CD14-positive monocyte (primary cell): ENCODE data around the gene AKAP8L. TPM values are rescaled to one million over a fixed set of nuclear protein-coding genes. Genes with fewer than 3 reads are reported as not detected.

Experiments
- DNase-seq, 3 donors: peaks; one replicate each; pipeline ENCODE4 v3.0.0-alpha.2; 2011 to 2022
- H2AFZ ChIP-seq: 2 replicates; pipeline ENCODE4 v1.6.0; 2012; ENCODE audit warnings: mild to moderate bottlenecking, low read depth, low read length, inconsistent platforms; ENCODE audit not compliant: insufficient read depth, poor library complexity, severe bottlenecking
- H3K27ac ChIP-seq, 2 donors: 1 replicate in 1 of 2; 2 replicates in 1 of 2; pipeline ENCODE4 v1.5.1; 2012 to 2013; ENCODE audit warnings: low read length in 2 of 2, control low read depth in 1 of 2, inconsistent platforms in 1 of 2, low read depth in 1 of 2, mild to moderate bottlenecking in 1 of 2
- H3K27me3 ChIP-seq, 2 donors: one replicate each; pipeline versions ENCODE4 v1.6.0 to v1.6.1; 2011 to 2013; ENCODE audit warnings: low read length in 2 of 2; ENCODE audit not compliant: control insufficient read depth in 2 of 2, insufficient read depth in 2 of 2
- H3K36me3 ChIP-seq, 2 donors: replicated peaks in 1 of 2; 1 replicate in 1 of 2; 2 replicates in 1 of 2; pipeline versions ENCODE4 v1.5.1 to v1.6.1; 2012 to 2013; ENCODE audit warnings: low read length in 2 of 2, control low read depth in 1 of 2, inconsistent platforms in 1 of 2, mild to moderate bottlenecking in 1 of 2; ENCODE audit not compliant: insufficient read depth in 2 of 2, control insufficient read depth in 1 of 2
- H3K4me1 ChIP-seq, 2 donors: 1 replicate in 1 of 2; 2 replicates in 1 of 2; pipeline versions ENCODE4 v1.5.1 to v1.6.1; 2012 to 2013; ENCODE audit warnings: low read length in 2 of 2, control low read depth in 1 of 2, inconsistent platforms in 1 of 2, mild to moderate bottlenecking in 1 of 2, moderate library complexity in 1 of 2; ENCODE audit not compliant: insufficient read depth in 2 of 2, control insufficient read depth in 1 of 2
- H3K4me2 ChIP-seq: replicated peaks from 2 replicates; pipeline ENCODE3; 2012; ENCODE audit warnings: low read length, moderate library complexity, mild to moderate bottlenecking; ENCODE audit not compliant: poor library complexity, severe bottlenecking; ENCODE audit errors: extremely low read depth
- H3K4me3 ChIP-seq, 3 experiments: fragments of 200-600 bp in 1 of 3; sonication (generic) in 1 of 3; replicated peaks in 1 of 3; 1 replicate in 2 of 3; 2 replicates in 1 of 3; pipeline ENCODE4 v1.5.1; 2011 to 2013; ENCODE audit warnings: low read length in 3 of 3, mild to moderate bottlenecking in 3 of 3, control low read depth in 2 of 3, low read depth in 2 of 3, inconsistent platforms in 1 of 3, moderate library complexity in 1 of 3
- H3K79me2 ChIP-seq: 2 replicates; pipeline ENCODE4 v1.6.0; 2012; ENCODE audit warnings: mild to moderate bottlenecking, control low read depth, inconsistent platforms, low read length, moderate library complexity; ENCODE audit not compliant: insufficient read depth
- H3K9ac ChIP-seq: 2 replicates; pipeline ENCODE4 v1.6.0; 2017; ENCODE audit warnings: low read length, mild to moderate bottlenecking; ENCODE audit not compliant: insufficient read depth, poor library complexity, severe bottlenecking
- H3K9me3 ChIP-seq, 2 donors: replicated peaks in 1 of 2; 1 replicate in 1 of 2; 2 replicates in 1 of 2; pipeline versions ENCODE4 v1.5.1 to v1.6.1; 2012 to 2013; ENCODE audit warnings: low read length in 2 of 2, control low read depth in 1 of 2; ENCODE audit not compliant: control insufficient read depth in 1 of 2, insufficient read depth in 1 of 2
- H4K20me1 ChIP-seq: 2 replicates; pipeline ENCODE4 v1.6.0; 2012; ENCODE audit warnings: mild to moderate bottlenecking, low read length, control low read depth, moderate library complexity; ENCODE audit not compliant: insufficient read depth
- H3K27ac Mint-ChIP-seq, 7 donors: one replicate each; pipeline ENCODE4 v1.8.0; 2020; ENCODE audit warnings: mild to moderate bottlenecking in 7 of 7, mixed read lengths in 7 of 7, moderate library complexity in 6 of 7, inconsistent platforms in 2 of 7
- H3K27me3 Mint-ChIP-seq, 3 donors: one replicate each; pipeline ENCODE4 v1.8.0; 2021 to 2022; ENCODE audit warnings: low read depth in 3 of 3, mild to moderate bottlenecking in 3 of 3, mixed read lengths in 3 of 3, moderate library complexity in 3 of 3, inconsistent platforms in 1 of 3
- H3K36me3 Mint-ChIP-seq, 2 donors: one replicate each; pipeline ENCODE4 v1.8.0; 2020; ENCODE audit warnings: mixed read lengths in 2 of 2, inconsistent platforms in 1 of 2, mild to moderate bottlenecking in 1 of 2
- H3K4me1 Mint-ChIP-seq: one replicate; pipeline ENCODE4 v1.8.0; 2020; ENCODE audit warnings: mild to moderate bottlenecking, mixed read lengths
- H3K4me3 Mint-ChIP-seq, 2 donors: one replicate each; pipeline ENCODE4 v1.8.0; 2020; ENCODE audit warnings: mild to moderate bottlenecking in 2 of 2, mixed read lengths in 2 of 2, moderate library complexity in 1 of 2
- H3K9me3 Mint-ChIP-seq, 7 donors: one replicate each; pipeline ENCODE4 v1.8.0; 2020 to 2022; ENCODE audit warnings: mixed read lengths in 7 of 7, mild to moderate bottlenecking in 6 of 7, moderate library complexity in 6 of 7, inconsistent platforms in 2 of 7
- WGBS: methylation state at CpG from one replicate; pipeline ENCODE4 v1.1.5; 2013; ENCODE audit warnings: missing lambda C conversion rate; ENCODE audit not compliant: insufficient coverage; 5-methylcytosine and 5-hydroxymethylcytosine counted together
- intact Hi-C, 2 donors: fragments of 100-400 bp; cut with micrococcal nuclease; formaldehyde crosslinking; loops; one replicate each; pipeline versions ENCODE4 v1.15.0 to v1.15.1; 2023
- polyA plus RNA-seq, 3 donors: library from polyadenylated mRNA; depleted of rRNA in 1 of 3; unstranded in 2 of 3; stranded (reverse) in 1 of 3; fragments of 300-500 nt in 2 of 3; fragments of >200 nt in 1 of 3; fragmentation: Illumina TruSeq in 2 of 3; gene quantifications; 1 replicate in 2 of 3; 2 replicates in 1 of 3; pipeline ENCODE4 v1.2.3, GENCODE V29; 2012 to 2021
- TF ChIP-seq, protein P1 (sequence below): fragments of 200-600 bp; IDR thresholded peaks from one replicate; pipeline ENCODE4 v1.8.0; 2022; ENCODE audit warnings: antibody characterized with exemption, mild to moderate bottlenecking

AKAP8L gene
- polyA plus RNA-seq, 3 donors = 21.4 to 103 (median 39.0) TPM

DNA sequence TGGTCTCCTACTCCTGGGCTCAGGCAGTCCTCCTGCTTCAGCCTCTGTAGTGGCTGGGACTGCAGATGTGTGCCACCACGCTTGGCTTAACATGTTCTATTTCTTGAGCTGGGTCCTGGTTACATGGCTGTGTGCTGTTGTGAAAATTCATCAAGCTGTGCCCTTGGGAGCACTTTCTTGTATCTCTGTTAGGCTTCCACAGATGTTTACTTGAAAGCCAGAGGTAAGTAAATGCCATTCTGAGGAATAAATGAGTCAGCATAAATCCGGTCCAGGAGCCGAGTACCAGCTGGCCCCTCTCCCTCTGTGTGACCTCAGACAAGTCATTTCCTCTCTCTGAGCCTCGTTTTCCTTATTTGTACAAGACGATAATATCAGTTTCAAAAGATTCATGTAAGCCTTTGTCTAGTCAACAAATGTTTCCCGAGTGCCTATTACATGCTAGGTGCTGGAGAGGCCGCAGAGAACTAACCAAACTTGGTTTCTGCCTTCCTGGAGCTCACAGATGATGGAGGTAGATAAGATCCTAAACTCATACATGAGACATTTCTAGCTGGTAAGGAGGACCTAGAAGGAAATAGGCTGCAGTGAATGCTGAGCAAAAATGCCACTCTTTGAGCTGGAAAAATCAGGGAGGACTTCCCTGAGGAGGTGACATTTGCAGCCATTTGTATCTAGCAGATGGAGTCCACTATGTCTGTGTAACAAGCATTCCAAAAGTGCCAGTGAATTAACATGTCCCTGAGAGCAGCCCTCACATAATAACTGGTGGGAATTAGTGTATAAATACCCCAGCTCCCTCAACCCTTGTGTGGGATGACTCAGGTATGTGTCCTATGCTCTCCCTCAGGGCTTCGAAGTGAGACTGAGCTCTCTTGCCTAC lies 48.3 kb upstream of the AKAP8L start:
- WGBS = 40% methylated on average over 2 of the region's 8 CpGs
- peak; percentile 23 to 54 (median 53) for DNase-seq
- Histone ChIP-seq H4K20me1 (no peaks in the 10 kb centered on the region), H3K4me3 (peak overlapping the region in 1 of 3 experiments; percentile 54), H3K27me3 (peaks cover 4 to 12% of the 10 kb centered on the region in 2 donors), H3K4me2 (peak overlapping the region; percentile 58), H3K9me3 (no peaks in the 10 kb centered on the region), H3K4me1 (peaks cover 48 to 60% of the 10 kb centered on the region in 2 donors), H3K36me3 (no peaks in the 10 kb centered on the region), H3K79me2 (peaks cover 13% of the 10 kb centered on the region), H3K27ac (peak overlapping the region in 1 of 2 donors; percentile 57), H3K9ac (no peak overlapping the region), H2AFZ (peak overlapping the region; percentile 32)
- peaks cover 7 to 12% of the 10 kb centered on the region in 2 donors for H3K36me3 Mint-ChIP-seq
- peaks cover 57% of the 10 kb centered on the region for H3K4me1 Mint-ChIP-seq
- peak overlapping the region in 4 of 7 donors; percentile 18 to 80 (median 44) for H3K27ac Mint-ChIP-seq
- H3K27me3 Mint-ChIP-seq = peaks cover 23 to 37% (median 29%) of the 10 kb centered on the region in 3 donors
- intact Hi-C loops = no loop called here
- peak overlapping the region; percentile 12 to 64 for H3K4me3 Mint-ChIP-seq
- TF ChIP-seq, protein P1, sequence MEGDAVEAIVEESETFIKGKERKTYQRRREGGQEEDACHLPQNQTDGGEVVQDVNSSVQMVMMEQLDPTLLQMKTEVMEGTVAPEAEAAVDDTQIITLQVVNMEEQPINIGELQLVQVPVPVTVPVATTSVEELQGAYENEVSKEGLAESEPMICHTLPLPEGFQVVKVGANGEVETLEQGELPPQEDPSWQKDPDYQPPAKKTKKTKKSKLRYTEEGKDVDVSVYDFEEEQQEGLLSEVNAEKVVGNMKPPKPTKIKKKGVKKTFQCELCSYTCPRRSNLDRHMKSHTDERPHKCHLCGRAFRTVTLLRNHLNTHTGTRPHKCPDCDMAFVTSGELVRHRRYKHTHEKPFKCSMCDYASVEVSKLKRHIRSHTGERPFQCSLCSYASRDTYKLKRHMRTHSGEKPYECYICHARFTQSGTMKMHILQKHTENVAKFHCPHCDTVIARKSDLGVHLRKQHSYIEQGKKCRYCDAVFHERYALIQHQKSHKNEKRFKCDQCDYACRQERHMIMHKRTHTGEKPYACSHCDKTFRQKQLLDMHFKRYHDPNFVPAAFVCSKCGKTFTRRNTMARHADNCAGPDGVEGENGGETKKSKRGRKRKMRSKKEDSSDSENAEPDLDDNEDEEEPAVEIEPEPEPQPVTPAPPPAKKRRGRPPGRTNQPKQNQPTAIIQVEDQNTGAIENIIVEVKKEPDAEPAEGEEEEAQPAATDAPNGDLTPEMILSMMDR = no peak
- peaks cover 0 to 10% (median 3%) of the 10 kb centered on the region in 7 donors for H3K9me3 Mint-ChIP-seq

DNA sequence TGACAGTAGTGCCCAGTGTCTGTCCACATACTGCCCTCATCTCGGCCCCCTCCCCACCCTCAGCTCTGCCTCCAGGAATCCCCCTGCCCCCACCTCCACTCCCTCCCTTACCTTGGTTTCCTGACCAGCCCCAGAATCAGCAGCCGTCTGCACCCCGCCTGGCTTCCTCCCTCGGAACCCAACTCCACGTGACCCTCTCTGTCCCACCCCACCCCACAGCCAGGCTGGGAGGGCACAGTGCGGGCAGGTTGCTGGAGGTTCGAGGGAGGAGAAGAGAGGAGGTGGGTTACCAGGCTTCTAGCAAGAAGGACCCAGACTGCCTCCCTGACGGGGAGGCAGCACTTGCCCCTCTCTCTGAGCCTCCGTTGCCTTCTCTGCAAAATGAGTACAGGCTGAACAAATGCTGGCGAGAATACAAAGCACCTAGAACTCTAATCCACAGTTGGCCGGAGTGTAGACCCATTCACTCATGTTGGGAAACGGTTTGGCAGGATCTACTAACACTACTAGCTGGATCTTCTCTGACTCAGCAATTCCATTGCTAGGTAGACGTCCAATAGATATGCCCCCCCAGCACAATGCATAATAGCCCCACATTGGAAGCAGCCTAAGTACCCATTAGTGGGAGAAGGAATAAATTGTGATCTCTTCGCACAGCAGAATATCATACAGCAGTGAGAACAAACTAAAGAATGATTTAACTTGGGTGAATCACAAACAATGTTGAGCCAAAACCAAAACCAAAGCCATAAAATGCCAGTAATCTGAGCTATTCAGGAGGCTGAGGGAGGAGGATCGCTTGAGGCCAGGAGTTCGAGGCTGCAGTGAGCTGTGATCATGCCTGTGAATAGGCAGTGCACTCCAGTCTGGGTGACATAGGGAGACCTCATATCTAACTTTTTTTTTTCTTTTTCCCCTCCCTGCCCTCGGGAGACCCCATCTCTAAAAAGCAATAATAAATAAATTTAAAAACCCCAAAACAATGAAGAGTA lies 45.9 kb upstream of the AKAP8L start, which contains the start of gene RASAL3:
Gene RASAL3 (minus strand): TSS at position 151 of the 992 bp plus-strand sequence. CDS start 186 bp downstream, outside the sequence.
- H3K27ac Mint-ChIP-seq = peak within 1 kb of the TSS; percentile 78 to 91 (median 85)
- Histone ChIP-seq H4K20me1 (peaks cover 4% of the 10 kb centered on the region), H3K4me2 (peak within 1 kb of the TSS; percentile 93), H3K9ac (peak within 1 kb of the TSS; percentile 82), H2AFZ (peak within 1 kb of the TSS; percentile 95), H3K27me3 (peaks cover 4 to 10% of the 10 kb centered on the region in 2 donors), H3K36me3 (peaks cover 21 to 24% of the 10 kb centered on the region in 2 donors), H3K27ac (peak within 1 kb of the TSS; percentile 80 to 88), H3K4me3 (peak within 1 kb of the TSS; percentile 90 to 94 (median 92)), H3K79me2 (peaks cover 13% of the 10 kb centered on the region), H3K4me1 (peaks cover 43 to 54% of the 10 kb centered on the region in 2 donors), H3K9me3 (no peaks in the 10 kb centered on the region)
- H3K4me1 Mint-ChIP-seq = peaks cover 52% of the 10 kb centered on the region
- TF ChIP-seq, protein P1 = no peak
- H3K9me3 Mint-ChIP-seq = peaks cover 0 to 6% (median 2%) of the 10 kb centered on the region in 7 donors
- peak in 1 of 3 donors; percentile 14 for DNase-seq
- 0% methylated on average over 5 of the region's 17 CpGs for WGBS
- peaks cover 15 to 22% (median 19%) of the 10 kb centered on the region in 3 donors for H3K27me3 Mint-ChIP-seq
- H3K36me3 Mint-ChIP-seq = peaks cover 27 to 31% of the 10 kb centered on the region in 2 donors
- peak within 1 kb of the TSS; percentile 88 to 92 for H3K4me3 Mint-ChIP-seq
- intact Hi-C loops = no loop called here
